GM08714 (cell line): ENCODE data around the gene ASB1.

Source experiments
- H3K4me3 ChIP-seq: fragments of 200-500 bp; sonication (Bioruptor generic); 2 replicates; pipeline ENCODE4 v1.5.1; 2014; ENCODE audit warnings: mild to moderate bottlenecking, low read length, inconsistent platforms
- ZNF274 ChIP-seq: IDR thresholded peaks from 2 replicates; pipeline ENCODE4 v1.6.1; 2012; ENCODE audit warnings: mild to moderate bottlenecking, low read depth, low read length

The ASB1 gene

DNA sequence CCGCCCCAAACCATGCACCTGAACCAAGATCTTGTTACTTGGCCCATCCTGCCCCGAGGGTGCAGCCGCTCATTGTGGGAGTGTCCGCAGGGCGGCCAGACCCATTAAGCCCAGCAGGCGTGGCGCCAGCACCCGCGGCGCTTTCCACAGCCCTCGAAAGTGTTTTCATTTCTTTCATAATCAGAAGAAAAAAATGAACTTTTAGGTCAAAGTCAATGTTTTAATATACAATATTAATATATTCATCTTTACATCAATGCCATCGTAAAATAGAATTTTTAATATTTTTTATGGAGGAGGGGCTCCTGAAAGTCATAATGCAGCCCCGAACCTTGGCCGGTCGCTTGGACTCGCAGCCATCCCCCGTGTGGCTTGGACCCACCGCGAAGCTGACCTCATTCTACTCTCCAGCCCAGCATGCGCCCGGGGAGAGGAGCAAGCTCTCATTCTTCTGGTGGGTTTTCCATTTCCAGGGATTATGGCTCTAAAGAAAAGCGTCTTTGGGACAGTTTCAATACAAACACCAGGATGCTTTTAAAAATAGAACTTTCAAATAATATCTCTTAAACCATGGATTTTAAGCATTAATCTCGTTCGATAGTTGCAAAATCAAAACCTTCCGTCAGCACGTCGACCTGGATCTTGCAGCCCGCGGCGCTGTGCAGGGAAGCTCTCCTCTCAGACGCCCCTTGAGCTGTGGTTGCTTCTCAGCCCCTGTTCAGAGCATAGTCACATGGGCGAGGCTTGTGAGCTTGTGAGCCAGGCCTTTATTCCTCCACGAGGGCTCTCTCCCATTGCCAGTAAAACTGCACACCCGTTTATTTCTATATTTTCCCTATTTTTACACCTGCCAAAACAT lies 17.2 kb upstream of the ASB1 start:
- no peak overlapping the region for H3K4me3 ChIP-seq
- TF ChIP-seq ZNF274, result no peak

DNA sequence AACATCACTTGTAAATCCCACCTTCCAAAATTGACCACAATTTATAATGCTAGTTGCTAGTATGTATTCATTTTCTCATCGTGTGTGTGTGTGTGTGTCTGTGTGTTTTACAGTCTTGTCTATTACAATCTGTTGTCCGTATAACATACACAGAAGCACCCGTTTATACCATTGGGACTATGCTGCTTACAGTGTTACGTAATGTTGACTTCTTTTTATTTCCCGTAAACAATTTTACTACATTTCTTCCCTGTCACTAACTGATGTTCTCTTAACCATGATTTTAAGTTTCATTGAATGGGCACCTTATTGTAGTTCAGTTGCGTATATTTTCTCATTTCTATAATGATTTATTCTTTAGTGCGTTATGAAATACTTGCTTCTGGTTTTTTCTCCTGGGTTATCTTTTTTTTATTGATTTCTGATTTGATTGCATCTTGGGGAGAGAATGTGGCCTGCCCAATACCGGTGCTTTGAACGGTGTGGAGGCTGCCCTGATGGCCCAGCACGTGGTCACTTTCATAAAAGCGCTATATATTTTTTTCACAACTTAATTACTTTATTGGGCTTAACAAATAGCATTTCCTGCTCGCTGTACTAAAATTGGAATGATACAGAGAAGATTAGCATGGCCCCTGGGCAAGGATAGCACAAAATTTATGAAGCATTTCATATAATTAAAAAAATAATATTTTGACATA lies 14.5 kb upstream of the ASB1 start:
- no peak overlapping the region for H3K4me3 ChIP-seq
- no peak for TF ChIP-seq ZNF274

DNA sequence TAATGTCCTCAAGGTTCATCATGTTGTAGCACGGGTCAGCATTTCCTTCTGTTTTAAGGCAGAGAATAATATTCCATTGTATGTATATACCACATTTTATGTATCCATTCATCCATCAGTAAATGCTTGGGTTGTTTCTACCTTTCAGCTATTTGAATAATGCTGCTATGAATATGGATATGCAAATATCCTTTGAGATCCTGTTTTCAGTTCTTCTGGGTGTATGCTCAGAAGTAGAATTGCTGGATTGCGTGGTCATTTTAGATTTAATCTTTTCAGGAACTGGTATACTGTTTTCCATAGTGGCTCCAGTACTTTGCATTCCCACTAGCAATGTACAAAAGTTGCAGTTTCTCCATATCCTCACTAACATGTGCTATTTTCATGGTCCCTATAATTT lies 13.4 kb upstream of the ASB1 start:
- H3K4me3 ChIP-seq, result no peak overlapping the region
- TF ChIP-seq ZNF274, result no peak

DNA sequence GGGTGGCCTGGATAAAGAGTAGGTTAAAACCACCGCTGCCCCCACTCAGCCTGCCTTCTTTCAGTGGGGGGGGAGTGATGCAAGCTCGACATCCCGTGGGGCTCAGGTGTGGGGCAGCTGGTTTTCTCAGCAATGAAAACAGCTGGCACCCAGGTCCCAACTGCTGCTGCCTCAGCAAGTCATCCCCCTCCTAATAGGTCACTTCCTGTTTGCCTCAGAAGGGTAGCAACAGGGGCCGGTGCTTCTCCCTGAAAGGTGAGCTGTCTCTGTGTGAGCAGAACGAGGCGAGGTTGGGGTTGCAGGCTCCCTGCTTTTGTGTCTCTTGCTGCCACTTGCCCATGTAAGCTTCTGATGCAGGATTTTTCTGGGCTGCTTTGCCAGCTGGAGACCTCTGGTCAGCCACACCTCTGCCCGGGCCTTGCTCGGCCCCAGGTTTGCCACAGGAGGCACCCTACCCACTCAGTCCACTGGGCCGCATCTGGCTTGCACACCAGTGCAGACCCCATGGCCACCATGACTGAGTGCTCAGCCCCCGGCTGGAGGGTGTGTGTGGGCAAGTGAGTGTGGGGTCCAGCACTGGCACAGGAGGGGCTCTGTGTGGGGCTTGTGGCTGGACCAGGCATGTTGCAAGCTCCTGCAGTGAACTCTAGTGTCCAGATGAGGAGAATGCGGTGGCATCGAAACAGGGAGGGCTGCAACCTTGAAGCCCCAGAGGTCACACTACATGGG lies 11.5 kb upstream of the ASB1 start:
- H3K4me3 ChIP-seq, result no peak overlapping the region
- no peak for TF ChIP-seq ZNF274

DNA sequence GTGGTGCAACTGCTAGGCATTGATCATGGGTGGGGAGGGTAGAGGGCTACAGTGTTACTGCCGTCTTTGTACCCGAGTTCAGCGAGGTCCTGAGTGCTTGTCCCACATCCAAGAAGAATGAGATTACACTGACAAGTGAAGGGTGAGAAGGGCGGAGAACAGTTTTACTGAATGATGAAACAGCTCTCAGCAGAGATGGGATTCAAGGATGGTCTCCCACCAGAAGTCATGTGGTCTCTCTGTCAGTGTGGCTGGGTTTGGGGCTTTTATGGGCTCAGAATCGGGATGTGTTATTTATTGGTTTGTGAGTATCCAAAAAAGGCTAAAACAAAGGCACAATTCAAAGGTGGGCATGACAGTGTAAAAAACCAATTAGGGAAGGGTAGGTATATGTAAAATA lies 10.8 kb upstream of the ASB1 start:
- H3K4me3 ChIP-seq, result no peak overlapping the region
- no peak for TF ChIP-seq ZNF274

DNA sequence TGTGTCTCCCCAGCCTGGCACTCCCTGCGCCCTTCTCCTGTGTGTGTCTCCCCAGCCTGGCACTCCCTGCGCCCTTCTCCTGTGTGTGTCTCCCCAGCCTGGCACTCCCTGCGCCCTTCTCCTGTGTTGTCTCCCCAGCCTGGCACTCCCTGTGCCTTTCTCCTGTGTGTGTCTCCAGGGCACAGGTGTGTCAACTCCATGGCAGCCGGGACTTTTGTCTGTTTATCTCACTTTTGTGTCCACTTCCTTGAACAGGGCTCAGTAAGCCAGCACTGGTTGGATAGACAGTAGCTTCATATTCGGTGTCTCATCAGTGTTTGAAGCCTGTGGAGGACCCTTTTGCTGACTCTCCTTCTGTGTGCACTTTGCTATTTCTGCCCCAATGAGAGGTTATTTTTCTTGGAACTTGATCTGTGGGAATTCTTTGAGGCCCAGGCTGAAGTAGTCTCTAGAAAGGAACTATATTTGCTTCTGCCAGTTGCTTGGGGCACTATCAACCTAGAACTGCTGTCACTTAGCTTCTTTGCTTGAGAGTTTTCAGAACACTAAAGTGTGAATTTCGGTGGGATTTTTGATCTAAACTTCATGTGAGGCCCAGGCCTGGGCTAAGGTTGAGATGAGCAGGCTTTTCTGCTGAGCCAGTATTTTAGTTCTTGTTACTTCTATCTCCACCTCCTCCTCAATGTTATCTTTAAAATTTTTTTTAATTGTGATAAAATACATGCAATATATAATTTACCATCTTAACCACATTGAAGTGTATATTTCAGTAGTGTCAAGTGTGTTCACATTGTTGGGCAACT lies 8.3 kb upstream of the ASB1 start:
- no peak overlapping the region for H3K4me3 ChIP-seq
- no peak for TF ChIP-seq ZNF274

DNA sequence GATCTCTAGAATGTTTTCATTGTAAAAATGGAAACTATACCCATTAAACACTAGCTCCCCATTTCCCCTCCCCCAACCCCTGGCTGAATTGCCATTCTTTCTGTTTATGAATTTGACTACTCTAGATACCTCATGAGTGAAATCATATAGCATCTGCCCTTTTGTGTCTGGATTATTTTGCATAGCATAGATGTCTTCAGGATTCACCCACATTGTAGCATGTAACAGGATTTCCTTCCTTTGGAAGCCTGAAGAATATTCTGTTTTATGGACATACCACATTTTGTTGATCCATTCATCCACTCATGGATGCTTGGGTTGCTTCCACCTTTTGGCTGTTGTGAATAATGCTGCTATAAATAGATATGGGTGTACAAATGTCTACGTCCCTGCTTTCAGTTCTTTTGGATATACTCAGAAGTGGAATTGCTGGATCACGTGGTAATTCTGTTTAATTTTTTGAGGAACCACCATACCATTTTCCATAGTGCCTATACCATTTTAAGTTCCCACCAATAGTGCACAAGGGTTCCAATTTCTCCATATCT lies 7.7 kb upstream of the ASB1 start:
- no peak overlapping the region for H3K4me3 ChIP-seq
- TF ChIP-seq ZNF274, result no peak

DNA sequence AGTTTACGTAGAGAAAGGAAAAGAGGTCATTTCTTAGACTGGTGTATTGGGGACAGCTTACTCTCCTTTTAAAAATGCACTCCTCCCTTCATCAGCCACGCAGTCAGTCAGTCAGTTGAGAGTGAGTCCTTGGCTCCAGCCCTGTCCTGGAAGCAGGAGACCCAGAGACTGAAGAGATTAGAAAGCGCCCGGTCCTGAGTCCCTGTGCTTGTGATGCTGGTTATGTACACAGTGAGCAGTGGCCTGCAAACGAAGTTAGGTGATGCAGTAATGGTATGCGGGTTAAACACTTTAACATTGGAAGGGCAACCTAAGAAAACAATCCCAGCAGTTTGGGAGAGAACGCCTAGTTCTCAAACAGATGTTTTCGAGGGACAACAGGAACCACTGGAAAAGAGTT lies 6.3 kb upstream of the ASB1 start:
- H3K4me3 ChIP-seq, result no peak overlapping the region
- TF ChIP-seq ZNF274, result no peak

DNA sequence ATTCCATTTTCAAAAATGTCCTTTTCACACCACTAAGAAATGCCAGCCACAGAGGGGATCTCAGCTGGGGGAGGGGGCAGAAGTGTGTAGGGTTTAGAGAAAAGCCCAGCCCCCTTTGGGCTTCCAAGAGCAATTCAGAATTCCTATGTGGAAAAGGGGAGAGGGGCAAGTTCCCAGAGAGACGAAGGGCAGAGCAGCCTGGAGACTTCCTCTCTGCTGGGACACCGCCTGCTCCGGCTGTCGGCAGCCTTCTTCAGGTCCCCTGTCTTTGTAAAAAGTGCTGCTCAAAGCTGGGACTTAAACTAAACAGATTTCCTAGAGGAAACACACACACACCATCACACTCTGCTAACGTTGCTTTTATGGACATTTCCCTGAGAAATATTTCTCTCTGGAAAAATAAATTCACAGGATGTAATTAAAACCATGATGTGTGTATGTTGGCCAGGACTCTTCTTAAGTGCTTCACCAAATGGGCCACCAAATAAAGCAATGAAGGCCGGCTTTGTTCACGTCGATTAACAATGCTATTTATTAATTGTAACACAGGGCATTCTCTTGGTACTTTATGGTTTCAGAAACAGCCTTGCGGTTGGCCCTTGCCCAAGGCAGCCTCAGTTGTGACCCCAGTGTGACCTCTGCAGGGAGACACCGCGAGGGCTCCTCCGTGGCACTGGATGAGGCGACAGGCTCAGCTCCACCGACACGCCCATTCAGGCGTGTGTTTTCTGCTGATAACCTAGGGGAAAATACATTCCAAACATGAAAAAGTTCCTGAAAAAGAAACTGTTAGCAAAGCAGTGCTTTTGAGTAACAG lies 5.6 kb upstream of the ASB1 start:
- no peak for TF ChIP-seq ZNF274
- no peak overlapping the region for H3K4me3 ChIP-seq

DNA sequence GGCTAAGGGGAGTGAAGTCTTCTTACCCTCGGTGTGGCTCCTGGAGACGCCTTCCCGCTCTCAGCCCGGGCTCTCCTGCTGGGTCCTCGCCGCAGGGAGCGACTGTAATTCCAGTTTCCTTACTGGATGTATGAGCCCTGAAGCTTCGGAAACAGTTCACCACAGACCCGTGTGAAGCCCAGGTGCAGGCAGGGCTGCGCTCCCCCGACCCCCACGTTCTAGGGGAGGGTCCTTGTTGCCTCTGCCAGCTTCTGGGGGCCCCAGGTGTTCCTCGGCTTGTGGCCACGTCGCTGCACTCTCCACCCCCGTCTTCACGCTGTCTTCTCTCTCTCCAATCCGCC lies 5.1 kb upstream of the ASB1 start:
- H3K4me3 ChIP-seq, result no peak overlapping the region
- no peak for TF ChIP-seq ZNF274

DNA sequence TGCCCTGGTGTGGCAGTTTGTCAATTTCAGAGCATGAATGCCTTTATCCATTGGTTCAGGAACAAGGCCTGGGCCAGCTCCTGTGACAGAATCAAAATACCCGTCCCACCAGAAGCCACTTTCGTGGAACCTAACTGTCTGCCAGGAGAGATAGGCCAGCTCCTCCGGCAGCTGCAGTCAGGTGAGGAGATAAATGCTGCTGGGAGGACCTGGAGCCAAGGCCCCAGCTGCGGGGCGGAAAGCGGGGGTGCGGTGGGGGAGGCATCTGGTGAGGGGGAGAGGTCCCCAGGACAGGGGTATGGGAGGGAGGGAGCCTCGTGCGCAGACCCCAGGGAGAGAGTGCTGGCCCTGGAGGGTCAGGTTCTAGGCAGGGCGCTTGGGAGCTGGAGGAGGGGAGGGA lies 4.4 kb upstream of the ASB1 start:
- H3K4me3 ChIP-seq, result no peak overlapping the region
- TF ChIP-seq ZNF274, result no peak

DNA sequence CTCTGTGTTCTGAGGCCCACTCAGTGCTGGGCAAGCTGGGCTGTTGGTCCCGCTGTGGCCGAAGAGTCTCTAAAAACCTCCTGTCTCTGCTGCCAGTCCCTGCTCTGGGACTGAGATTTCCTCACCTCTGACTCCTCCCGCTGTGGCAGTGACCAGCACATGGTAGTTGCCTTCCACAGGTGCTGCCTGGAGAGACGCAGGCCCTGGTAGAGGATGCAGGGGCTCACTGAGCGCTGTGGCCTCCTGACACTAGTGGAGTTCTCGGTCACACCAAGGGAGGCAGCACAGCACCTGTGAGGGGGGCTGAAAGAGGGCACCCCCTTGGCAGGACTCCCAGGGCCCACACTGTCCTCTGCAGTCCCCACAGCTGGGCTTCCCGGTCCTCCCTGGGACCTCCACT lies 3.8 kb upstream of the ASB1 start:
- no peak for TF ChIP-seq ZNF274
- H3K4me3 ChIP-seq, result no peak overlapping the region
